Liver (tissue), 3 donors: ENCODE results near the gene TNNI3.

ENCODE experiments used
- FOXA1 ChIP-seq: IDR thresholded peaks from 2 replicates; pipeline ENCODE4 v1.6.1; 2016; ENCODE audit warnings: antibody characterized with exemption
- GABPA ChIP-seq, 2 donors: IDR thresholded peaks in 1 of 2; conservative IDR thresholded peaks in 1 of 2; 2 replicates each; pipeline ENCODE4 v1.6.1; 2016; ENCODE audit warnings: antibody characterized with exemption in 2 of 2, mild to moderate bottlenecking in 1 of 2, moderate library complexity in 1 of 2
- JUND ChIP-seq, 2 donors: IDR thresholded peaks; 2 replicates each; pipeline ENCODE4 v1.6.1; 2016; ENCODE audit warnings: antibody characterized with exemption in 2 of 2
- RAD21 ChIP-seq, 2 donors: IDR thresholded peaks; 2 replicates each; pipeline ENCODE4 v1.6.1; 2016; ENCODE audit warnings: antibody characterized with exemption in 2 of 2, mild to moderate bottlenecking in 2 of 2
- RXRA ChIP-seq, 2 donors: IDR thresholded peaks; 2 replicates each; pipeline ENCODE4 v1.6.1; 2017 to 2018; ENCODE audit warnings: antibody characterized with exemption in 2 of 2, mild to moderate bottlenecking in 1 of 2
- SP1 ChIP-seq: IDR thresholded peaks from 2 replicates; pipeline ENCODE4 v1.6.1; 2018; ENCODE audit warnings: antibody characterized with exemption, mild to moderate bottlenecking
- TAF1 ChIP-seq: conservative IDR thresholded peaks from 2 replicates; pipeline ENCODE4 v1.6.1; 2016; ENCODE audit warnings: antibody characterized with exemption, mild to moderate bottlenecking
- YY1 ChIP-seq: IDR thresholded peaks from 2 replicates; pipeline ENCODE4 v1.6.1; 2016; ENCODE audit warnings: antibody characterized with exemption, mild to moderate bottlenecking
- ZBTB33 ChIP-seq: IDR thresholded peaks from 2 replicates; pipeline ENCODE4 v1.6.1; 2016; ENCODE audit warnings: antibody characterized with exemption
- TF ChIP-seq, protein P1 (sequence below): fragments of 150-350 bp; IDR thresholded peaks from 2 replicates; pipeline ENCODE4 v1.5.1; 2017; ENCODE audit warnings: improper control_type of control experiment, low read depth, low read length; ENCODE audit not compliant: missing input control
- TF ChIP-seq, protein P2 (sequence below): IDR thresholded peaks from 2 replicates; pipeline ENCODE4 v1.6.1; 2016; ENCODE audit warnings: antibody characterized with exemption, mild to moderate bottlenecking
- TF ChIP-seq, protein P3 (sequence below): IDR thresholded peaks from 2 replicates; pipeline ENCODE4 v1.6.1; 2016; ENCODE audit warnings: antibody characterized with exemption
- donor health status: healthy.
- donor health status: healthy.

DNA sequence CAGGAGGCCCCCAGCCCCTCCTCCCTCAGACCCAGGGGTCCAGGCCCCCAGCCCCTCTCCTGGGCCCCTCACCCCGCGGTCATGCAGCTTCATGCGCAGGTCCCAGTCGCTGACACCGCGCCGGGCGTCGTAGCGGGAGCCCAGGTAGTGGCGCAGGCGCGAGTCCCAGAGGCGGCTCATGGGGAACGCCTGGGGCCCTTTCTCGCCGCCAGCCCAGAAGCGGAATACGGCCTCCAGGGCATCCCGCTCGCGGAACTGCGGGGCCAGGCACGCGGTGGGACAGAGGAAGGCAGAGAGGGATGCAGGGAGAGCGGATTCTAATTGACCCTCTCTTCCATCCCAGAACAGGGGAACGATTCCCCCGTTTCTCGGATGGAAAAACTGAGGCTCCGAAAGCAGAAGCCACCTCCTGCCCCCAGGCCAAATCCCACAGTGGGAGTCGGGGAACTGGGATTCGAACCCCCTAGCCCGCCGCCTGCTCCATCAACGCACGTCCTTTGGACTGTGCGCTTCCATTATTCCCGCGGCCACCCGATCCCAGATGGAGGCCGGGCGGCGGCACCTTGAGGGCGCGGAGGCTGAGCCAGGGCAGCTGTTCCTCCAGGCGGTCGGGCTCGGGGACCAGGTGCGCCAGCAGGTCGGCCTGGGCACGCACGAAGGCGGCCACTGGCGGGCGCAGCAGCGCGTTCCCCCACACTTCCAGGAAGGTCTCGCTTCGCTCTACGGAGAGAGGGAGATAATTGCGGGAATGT lies 4.2 kb upstream of the TNNI3 start:
- TF ChIP-seq, protein P1, sequence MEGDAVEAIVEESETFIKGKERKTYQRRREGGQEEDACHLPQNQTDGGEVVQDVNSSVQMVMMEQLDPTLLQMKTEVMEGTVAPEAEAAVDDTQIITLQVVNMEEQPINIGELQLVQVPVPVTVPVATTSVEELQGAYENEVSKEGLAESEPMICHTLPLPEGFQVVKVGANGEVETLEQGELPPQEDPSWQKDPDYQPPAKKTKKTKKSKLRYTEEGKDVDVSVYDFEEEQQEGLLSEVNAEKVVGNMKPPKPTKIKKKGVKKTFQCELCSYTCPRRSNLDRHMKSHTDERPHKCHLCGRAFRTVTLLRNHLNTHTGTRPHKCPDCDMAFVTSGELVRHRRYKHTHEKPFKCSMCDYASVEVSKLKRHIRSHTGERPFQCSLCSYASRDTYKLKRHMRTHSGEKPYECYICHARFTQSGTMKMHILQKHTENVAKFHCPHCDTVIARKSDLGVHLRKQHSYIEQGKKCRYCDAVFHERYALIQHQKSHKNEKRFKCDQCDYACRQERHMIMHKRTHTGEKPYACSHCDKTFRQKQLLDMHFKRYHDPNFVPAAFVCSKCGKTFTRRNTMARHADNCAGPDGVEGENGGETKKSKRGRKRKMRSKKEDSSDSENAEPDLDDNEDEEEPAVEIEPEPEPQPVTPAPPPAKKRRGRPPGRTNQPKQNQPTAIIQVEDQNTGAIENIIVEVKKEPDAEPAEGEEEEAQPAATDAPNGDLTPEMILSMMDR = no peak
- TF ChIP-seq, protein P2, sequence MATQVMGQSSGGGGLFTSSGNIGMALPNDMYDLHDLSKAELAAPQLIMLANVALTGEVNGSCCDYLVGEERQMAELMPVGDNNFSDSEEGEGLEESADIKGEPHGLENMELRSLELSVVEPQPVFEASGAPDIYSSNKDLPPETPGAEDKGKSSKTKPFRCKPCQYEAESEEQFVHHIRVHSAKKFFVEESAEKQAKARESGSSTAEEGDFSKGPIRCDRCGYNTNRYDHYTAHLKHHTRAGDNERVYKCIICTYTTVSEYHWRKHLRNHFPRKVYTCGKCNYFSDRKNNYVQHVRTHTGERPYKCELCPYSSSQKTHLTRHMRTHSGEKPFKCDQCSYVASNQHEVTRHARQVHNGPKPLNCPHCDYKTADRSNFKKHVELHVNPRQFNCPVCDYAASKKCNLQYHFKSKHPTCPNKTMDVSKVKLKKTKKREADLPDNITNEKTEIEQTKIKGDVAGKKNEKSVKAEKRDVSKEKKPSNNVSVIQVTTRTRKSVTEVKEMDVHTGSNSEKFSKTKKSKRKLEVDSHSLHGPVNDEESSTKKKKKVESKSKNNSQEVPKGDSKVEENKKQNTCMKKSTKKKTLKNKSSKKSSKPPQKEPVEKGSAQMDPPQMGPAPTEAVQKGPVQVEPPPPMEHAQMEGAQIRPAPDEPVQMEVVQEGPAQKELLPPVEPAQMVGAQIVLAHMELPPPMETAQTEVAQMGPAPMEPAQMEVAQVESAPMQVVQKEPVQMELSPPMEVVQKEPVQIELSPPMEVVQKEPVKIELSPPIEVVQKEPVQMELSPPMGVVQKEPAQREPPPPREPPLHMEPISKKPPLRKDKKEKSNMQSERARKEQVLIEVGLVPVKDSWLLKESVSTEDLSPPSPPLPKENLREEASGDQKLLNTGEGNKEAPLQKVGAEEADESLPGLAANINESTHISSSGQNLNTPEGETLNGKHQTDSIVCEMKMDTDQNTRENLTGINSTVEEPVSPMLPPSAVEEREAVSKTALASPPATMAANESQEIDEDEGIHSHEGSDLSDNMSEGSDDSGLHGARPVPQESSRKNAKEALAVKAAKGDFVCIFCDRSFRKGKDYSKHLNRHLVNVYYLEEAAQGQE = no peak
- TF ChIP-seq TAF1 (no peak), RXRA (IDR thresholded peaks at IDR 0.05) (no peak), SP1 (no peak), GABPA (IDR thresholded peaks at IDR 0.05 in 1 of 2, conservative IDR thresholded peaks at IDR 0.05 in 1 of 2) (no peak), RAD21 (IDR thresholded peaks at IDR 0.05) (no peak), YY1 (no peak), JUND (IDR thresholded peaks at IDR 0.05) (no peak), ZBTB33 (no peak), FOXA1 (no peak)
- TF ChIP-seq, protein P3, sequence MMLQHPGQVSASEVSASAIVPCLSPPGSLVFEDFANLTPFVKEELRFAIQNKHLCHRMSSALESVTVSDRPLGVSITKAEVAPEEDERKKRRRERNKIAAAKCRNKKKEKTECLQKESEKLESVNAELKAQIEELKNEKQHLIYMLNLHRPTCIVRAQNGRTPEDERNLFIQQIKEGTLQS = no peak
